ENCODE measurements around the gene FLVCR2.

DNA sequence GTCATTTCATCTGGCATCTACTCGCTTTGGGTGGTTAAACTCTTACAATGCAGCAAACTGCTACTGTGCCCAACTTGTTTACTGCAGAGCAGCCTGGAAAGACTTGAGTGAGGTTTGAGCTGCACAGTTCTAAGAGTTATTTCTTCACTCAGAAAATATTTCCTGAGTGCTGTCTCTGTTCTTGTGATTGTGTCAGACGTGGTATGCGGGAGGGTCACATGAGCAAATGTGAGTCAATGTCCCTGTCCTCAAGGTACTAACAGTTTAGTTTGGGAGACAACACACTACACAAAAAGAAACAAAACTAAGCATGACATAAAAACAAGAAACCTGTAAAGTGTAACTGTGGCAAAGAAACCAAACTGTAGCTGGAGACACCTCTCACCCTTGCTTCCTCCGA lies 32.4 kb downstream of the FLVCR2 start:
- TF ChIP-seq POLR2AphosphoS5 (IDR thresholded peaks at IDR 0.05; ENCODE audit: insufficient read depth in 1 of 2, low read depth in 1 of 2), result no peak
- TF ChIP-seq, protein P1, sequence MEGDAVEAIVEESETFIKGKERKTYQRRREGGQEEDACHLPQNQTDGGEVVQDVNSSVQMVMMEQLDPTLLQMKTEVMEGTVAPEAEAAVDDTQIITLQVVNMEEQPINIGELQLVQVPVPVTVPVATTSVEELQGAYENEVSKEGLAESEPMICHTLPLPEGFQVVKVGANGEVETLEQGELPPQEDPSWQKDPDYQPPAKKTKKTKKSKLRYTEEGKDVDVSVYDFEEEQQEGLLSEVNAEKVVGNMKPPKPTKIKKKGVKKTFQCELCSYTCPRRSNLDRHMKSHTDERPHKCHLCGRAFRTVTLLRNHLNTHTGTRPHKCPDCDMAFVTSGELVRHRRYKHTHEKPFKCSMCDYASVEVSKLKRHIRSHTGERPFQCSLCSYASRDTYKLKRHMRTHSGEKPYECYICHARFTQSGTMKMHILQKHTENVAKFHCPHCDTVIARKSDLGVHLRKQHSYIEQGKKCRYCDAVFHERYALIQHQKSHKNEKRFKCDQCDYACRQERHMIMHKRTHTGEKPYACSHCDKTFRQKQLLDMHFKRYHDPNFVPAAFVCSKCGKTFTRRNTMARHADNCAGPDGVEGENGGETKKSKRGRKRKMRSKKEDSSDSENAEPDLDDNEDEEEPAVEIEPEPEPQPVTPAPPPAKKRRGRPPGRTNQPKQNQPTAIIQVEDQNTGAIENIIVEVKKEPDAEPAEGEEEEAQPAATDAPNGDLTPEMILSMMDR (IDR thresholded peaks at IDR 0.05), result no peak

All from vagina (tissue), 2 donors.